Measurements from ENCODE around the gene ANKRD63. TPM values are rescaled to one million over a fixed set of nuclear protein-coding genes. Genes with fewer than 3 reads are reported as not detected.

Gene ANKRD63
- total RNA-seq, 1 experiment from 2014 or later, result not detected

GRCh38 chr15:40317580-40317979 lies 34.7 kb upstream of the ANKRD63 start:
- H3K4me3 Mint-ChIP-seq (ENCODE audit: low read depth, unreplicated experiment), result no peak overlapping the region
- no peaks in the 10 kb centered on the region for H3K27me3 Mint-ChIP-seq (ENCODE audit: unreplicated experiment)
- TF ChIP-seq CTCF (IDR thresholded peaks at IDR 0.05; ENCODE audit: unreplicated experiment), result no peak
- peaks cover 6% of the 10 kb centered on the region for H3K36me3 Mint-ChIP-seq (ENCODE audit: insufficient read depth, unreplicated experiment)
- intact Hi-C loops (cut with micrococcal nuclease; ENCODE audit: unreplicated experiment), result no loop called here
- CTCF ChIA-PET, result no interaction called here
- no peaks in the 10 kb centered on the region for H3K4me1 Mint-ChIP-seq (ENCODE audit: low read depth, unreplicated experiment)
- no TSS peak for BruUV-seq (replicated peaks)
- no peak overlapping the region for H3K27ac Mint-ChIP-seq (ENCODE audit: unreplicated experiment)
- H3K9me3 Mint-ChIP-seq (ENCODE audit: low read depth, unreplicated experiment), result no peaks in the 10 kb centered on the region
- no peak for DNase-seq

GRCh38 chr15:40316931-40317330 lies 34.1 kb upstream of the ANKRD63 start:
- CTCF ChIA-PET, result no interaction called here
- BruUV-seq (replicated peaks), result no TSS peak
- Mint-ChIP-seq H3K36me3 (ENCODE audit: insufficient read depth, unreplicated experiment) (peaks cover 6% of the 10 kb centered on the region), H3K27ac (ENCODE audit: unreplicated experiment) (no peak overlapping the region), H3K27me3 (ENCODE audit: unreplicated experiment) (no peaks in the 10 kb centered on the region), H3K9me3 (ENCODE audit: low read depth, unreplicated experiment) (no peaks in the 10 kb centered on the region), H3K4me1 (ENCODE audit: low read depth, unreplicated experiment) (no peaks in the 10 kb centered on the region), H3K4me3 (ENCODE audit: low read depth, unreplicated experiment) (no peak overlapping the region)
- intact Hi-C loops (cut with micrococcal nuclease; ENCODE audit: unreplicated experiment), result no loop called here
- no peak for DNase-seq
- no peak for TF ChIP-seq CTCF (IDR thresholded peaks at IDR 0.05; ENCODE audit: unreplicated experiment)

GRCh38 chr15:40314723-40315276 lies 31.9 kb upstream of the ANKRD63 start:
- no peaks in the 10 kb centered on the region for H3K36me3 Mint-ChIP-seq (ENCODE audit: insufficient read depth, unreplicated experiment)
- H3K27me3 Mint-ChIP-seq (ENCODE audit: unreplicated experiment), result no peaks in the 10 kb centered on the region
- no peaks in the 10 kb centered on the region for H3K9me3 Mint-ChIP-seq (ENCODE audit: low read depth, unreplicated experiment)
- DNase-seq, result no peak
- no peak overlapping the region for H3K4me3 Mint-ChIP-seq (ENCODE audit: low read depth, unreplicated experiment)
- no peak overlapping the region for H3K27ac Mint-ChIP-seq (ENCODE audit: unreplicated experiment)
- TF ChIP-seq CTCF (IDR thresholded peaks at IDR 0.05; ENCODE audit: unreplicated experiment), result no peak
- no TSS peak for BruUV-seq (replicated peaks)
- peaks cover 2% of the 10 kb centered on the region for H3K4me1 Mint-ChIP-seq (ENCODE audit: low read depth, unreplicated experiment)
- intact Hi-C loops (cut with micrococcal nuclease; ENCODE audit: unreplicated experiment), result no loop called here
- CTCF ChIA-PET, result interaction anchor here (0.5 kb wide), 1 partner anchor 166 kb away, joined by 3 read pairs; no protein-coding TSS in a partner anchor

GRCh38 chr15:40313531-40314398 lies 30.9 kb upstream of the ANKRD63 start:
- no peak overlapping the region for H3K4me3 Mint-ChIP-seq (ENCODE audit: low read depth, unreplicated experiment)
- peak; percentile 62 for DNase-seq
- H3K27me3 Mint-ChIP-seq (ENCODE audit: unreplicated experiment), result no peaks in the 10 kb centered on the region
- H3K27ac Mint-ChIP-seq (ENCODE audit: unreplicated experiment), result no peak overlapping the region
- peaks cover 9% of the 10 kb centered on the region for H3K4me1 Mint-ChIP-seq (ENCODE audit: low read depth, unreplicated experiment)
- peaks cover 3% of the 10 kb centered on the region for H3K36me3 Mint-ChIP-seq (ENCODE audit: insufficient read depth, unreplicated experiment)
- no peaks in the 10 kb centered on the region for H3K9me3 Mint-ChIP-seq (ENCODE audit: low read depth, unreplicated experiment)
- no peak for TF ChIP-seq CTCF (IDR thresholded peaks at IDR 0.05; ENCODE audit: unreplicated experiment)
- intact Hi-C loops (cut with micrococcal nuclease; ENCODE audit: unreplicated experiment), result no loop called here
- BruUV-seq (replicated peaks), result no TSS peak
- CTCF ChIA-PET, result interaction anchor here (1.0 to 1.2 kb wide), 2 partner anchors 9 to 24 kb away, joined by 3 read pairs; no protein-coding TSS in a partner anchor

Measured in Calu3 (cell line).